ENCODE results near the gene AP4S1.
A peak's percentile ranks its signal among the peaks of the same experiment; 100 is the strongest.

The AP4S1 gene

DNA sequence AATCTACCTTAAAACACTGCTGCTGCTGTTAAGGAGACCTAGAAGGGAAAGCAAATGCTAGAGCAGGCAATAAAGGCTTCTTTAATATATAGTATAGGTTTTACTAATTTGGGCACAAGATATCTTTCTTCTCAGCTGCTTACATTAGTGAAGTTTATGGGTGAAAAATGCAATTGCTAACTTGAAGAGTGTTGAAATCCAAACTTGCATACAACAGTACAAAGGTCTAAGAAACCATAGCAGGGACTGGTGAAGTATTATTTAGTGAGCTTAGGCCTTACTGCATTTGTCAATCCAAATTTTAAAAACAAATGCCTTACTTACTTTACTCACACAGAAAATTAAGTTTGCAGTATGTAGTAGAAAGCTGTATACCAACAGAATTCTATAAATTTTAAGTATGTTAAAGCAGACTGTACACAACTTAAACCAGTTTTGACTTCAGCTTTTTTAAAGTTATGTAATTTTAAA, 1.4 kb upstream of the AP4S1 start:
- Histone ChIP-seq H3K4ac (ENCODE audit: low read depth in 1 of 2, low read length in 2 of 2) (no peak overlapping the region), H3K4me2 (ENCODE audit: low read length, poor library complexity, severe bottlenecking) (no peak overlapping the region), H2BK120ac (ENCODE audit: low read depth, low read length) (no peak overlapping the region), H2AK5ac (ENCODE audit: low read length, severe bottlenecking) (no peak overlapping the region), H4K91ac (ENCODE audit: low read length) (no peak overlapping the region), H3K23ac (ENCODE audit: low read length in 2 of 2) (no peak overlapping the region), H2BK15ac (ENCODE audit: low read depth, poor library complexity, severe bottlenecking) (no peak overlapping the region), H2AFZ (ENCODE audit: low read depth, low read length) (no peak overlapping the region), H3K27ac (ENCODE audit: low read length, poor library complexity, severe bottlenecking) (no peak overlapping the region), H3K14ac (ENCODE audit: low read length in 2 of 2) (no peak overlapping the region), H3K79me1 (replicated peaks; ENCODE audit: low read length, poor library complexity, severe bottlenecking) (no peaks in the 10 kb centered on the region), H3K4me3 (ENCODE audit: insufficient read depth in 1 of 2, low read depth in 1 of 2, low read length in 2 of 2) (peak overlapping the region in 1 of 2 experiments; percentile 99), H3K9me3 (ENCODE audit: control insufficient read depth, low read length) (no peaks in the 10 kb centered on the region), H3K18ac (ENCODE audit: low read depth in 1 of 2, low read length in 2 of 2) (no peak overlapping the region), H2BK12ac (ENCODE audit: low read length in 2 of 2) (no peak overlapping the region), H3K27me3 (ENCODE audit: control insufficient read depth in 1 of 2, insufficient read depth in 1 of 2, low read length in 2 of 2) (no peaks in the 10 kb centered on the region), H2BK5ac (ENCODE audit: low read depth, low read length, poor library complexity, severe bottlenecking) (no peak overlapping the region), H4K8ac (ENCODE audit: low read length) (no peak overlapping the region), H3K9ac (ENCODE audit: low read length) (peak overlapping the region; percentile 97), H3K36me3 (ENCODE audit: control insufficient read depth in 1 of 2, insufficient read depth in 2 of 2, low read depth in 1 of 2, low read length in 2 of 2) (peaks cover 3 to 23% of the 10 kb centered on the region in 2 experiments), H3K4me1 (ENCODE audit: control insufficient read depth, insufficient read depth, low read depth, low read length) (peaks cover 2% of the 10 kb centered on the region)
- DNase-seq: no peak

DNA sequence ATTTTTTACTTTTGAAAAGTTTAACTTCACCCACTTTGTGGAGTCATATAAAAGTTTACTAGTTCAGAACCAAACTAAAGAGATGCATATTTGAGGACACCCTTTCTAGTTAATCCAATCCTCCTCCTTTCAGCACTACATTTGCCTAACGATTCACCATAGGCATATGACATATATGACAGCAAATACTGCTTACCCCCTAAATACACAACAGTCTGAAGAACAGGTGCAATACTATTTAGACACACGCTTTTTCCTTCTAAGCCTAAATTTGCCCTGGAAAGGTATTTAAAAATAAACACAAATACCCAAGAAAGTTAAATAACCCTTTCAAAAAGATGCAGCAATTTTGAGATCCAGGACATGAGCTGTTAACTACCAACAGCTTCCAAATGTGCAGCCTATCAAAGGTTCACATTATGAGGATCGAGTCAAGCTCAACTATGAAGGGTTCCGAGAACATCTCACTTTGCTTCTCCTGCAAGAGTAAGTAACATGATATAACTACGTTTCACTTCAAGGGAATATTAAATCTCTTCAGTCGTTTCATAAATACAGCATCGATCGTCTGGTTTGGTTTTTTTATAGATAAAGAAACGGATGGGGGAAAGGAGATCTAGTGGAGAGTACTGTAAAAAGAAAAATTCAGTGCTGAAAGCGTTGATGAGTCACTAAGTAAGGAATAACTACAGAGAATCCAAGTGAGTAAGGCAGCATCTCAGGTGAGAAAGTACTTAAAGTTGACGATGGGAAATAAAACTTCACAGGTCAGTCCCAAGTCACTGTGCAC, 677 bp upstream of the AP4S1 start:
- H3K4me3 ChIP-seq (ENCODE audit: insufficient read depth in 1 of 2, low read depth in 1 of 2, low read length in 2 of 2): peak overlapping the region; percentile 89 to 99
- H2BK120ac ChIP-seq (ENCODE audit: low read depth, low read length): no peak overlapping the region
- H3K9me3 ChIP-seq (ENCODE audit: control insufficient read depth, low read length): no peaks in the 10 kb centered on the region
- H3K18ac ChIP-seq (ENCODE audit: low read depth in 1 of 2, low read length in 2 of 2): peak overlapping the region in 1 of 2 experiments; percentile 77
- H2AFZ ChIP-seq (ENCODE audit: low read depth, low read length): no peak overlapping the region
- H4K91ac ChIP-seq (ENCODE audit: low read length): no peak overlapping the region
- peak; percentile 47 for DNase-seq
- peaks cover 3 to 23% of the 10 kb centered on the region in 2 experiments for H3K36me3 ChIP-seq (ENCODE audit: control insufficient read depth in 1 of 2, insufficient read depth in 2 of 2, low read depth in 1 of 2, low read length in 2 of 2)
- 8% methylated on average over 10 of the region's 11 CpGs for WGBS
- H2AK5ac ChIP-seq (ENCODE audit: low read length, severe bottlenecking): peak overlapping the region; percentile 4
- H3K14ac ChIP-seq (ENCODE audit: low read length in 2 of 2): peak overlapping the region in 1 of 2 experiments; percentile 83
- H2BK12ac ChIP-seq (ENCODE audit: low read length in 2 of 2): no peak overlapping the region
- H3K27me3 ChIP-seq (ENCODE audit: control insufficient read depth in 1 of 2, insufficient read depth in 1 of 2, low read length in 2 of 2): no peaks in the 10 kb centered on the region
- H3K27ac ChIP-seq (ENCODE audit: low read length, poor library complexity, severe bottlenecking): peak overlapping the region; percentile 74
- no peaks in the 10 kb centered on the region for H3K79me1 ChIP-seq (replicated peaks; ENCODE audit: low read length, poor library complexity, severe bottlenecking)
- H3K9ac ChIP-seq (ENCODE audit: low read length): peak overlapping the region; percentile 97
- H3K23ac ChIP-seq (ENCODE audit: low read length in 2 of 2): no peak overlapping the region
- H3K4me1 ChIP-seq (ENCODE audit: control insufficient read depth, insufficient read depth, low read depth, low read length): peaks cover 2% of the 10 kb centered on the region
- H3K4ac ChIP-seq (ENCODE audit: low read depth in 1 of 2, low read length in 2 of 2): peak overlapping the region; percentile 83 to 98
- H2BK5ac ChIP-seq (ENCODE audit: low read depth, low read length, poor library complexity, severe bottlenecking): no peak overlapping the region
- peak overlapping the region; percentile 3 for H4K8ac ChIP-seq (ENCODE audit: low read length)
- H2BK15ac ChIP-seq (ENCODE audit: low read depth, poor library complexity, severe bottlenecking): no peak overlapping the region
- H3K4me2 ChIP-seq (ENCODE audit: low read length, poor library complexity, severe bottlenecking): peak overlapping the region; percentile 53

DNA sequence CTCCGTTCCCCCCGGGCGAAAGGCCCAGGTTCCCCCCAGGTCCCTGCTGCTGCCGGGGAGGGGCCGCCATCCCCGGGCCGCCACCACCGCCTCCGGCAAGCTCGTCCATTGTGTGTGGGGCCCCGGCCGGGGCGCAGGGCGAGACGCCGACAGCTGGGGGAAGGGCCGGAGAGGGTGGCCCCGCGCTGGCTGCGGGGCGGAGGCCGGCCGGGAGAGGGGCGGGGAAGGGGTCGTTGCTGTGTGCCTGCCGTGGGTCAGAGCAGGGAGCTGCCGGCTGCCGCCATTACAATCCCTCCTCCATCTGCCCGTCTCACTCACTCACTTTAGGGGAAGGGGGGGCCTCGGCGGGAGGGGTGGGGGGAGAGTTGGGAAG, 614 bp downstream of the AP4S1 start, which contains the start of gene STRN3:
STRN3 (minus strand) TSS at position 303 of the 373 bp plus-strand sequence; CDS start at position 109, 194 bp downstream.
- peak within 1 kb of the TSS in 1 of 2 experiments; percentile 66 for H3K23ac ChIP-seq (ENCODE audit: low read length in 2 of 2)
- H3K79me1 ChIP-seq (replicated peaks; ENCODE audit: low read length, poor library complexity, severe bottlenecking): peaks cover 7% of the 10 kb centered on the region
- 1% methylated on average over 12 of the region's 31 CpGs for WGBS
- H3K36me3 ChIP-seq (ENCODE audit: control insufficient read depth in 1 of 2, insufficient read depth in 2 of 2, low read depth in 1 of 2, low read length in 2 of 2): peaks cover 0 to 16% of the 10 kb centered on the region in 2 experiments
- peak within 1 kb of the TSS; percentile 83 to 98 for H3K4ac ChIP-seq (ENCODE audit: low read depth in 1 of 2, low read length in 2 of 2)
- DNase-seq: no peak
- peak within 1 kb of the TSS; percentile 64 for H2AFZ ChIP-seq (ENCODE audit: low read depth, low read length)
- H4K8ac ChIP-seq (ENCODE audit: low read length): peak within 1 kb of the TSS; percentile 88
- H2AK5ac ChIP-seq (ENCODE audit: low read length, severe bottlenecking): peak within 1 kb of the TSS; percentile 13
- peak within 1 kb of the TSS; percentile 89 to 99 for H3K4me3 ChIP-seq (ENCODE audit: insufficient read depth in 1 of 2, low read depth in 1 of 2, low read length in 2 of 2)
- peak within 1 kb of the TSS; percentile 97 to 99 for H3K14ac ChIP-seq (ENCODE audit: low read length in 2 of 2)
- peak within 1 kb of the TSS; percentile 97 for H3K18ac ChIP-seq (ENCODE audit: low read depth in 1 of 2, low read length in 2 of 2)
- H3K9me3 ChIP-seq (ENCODE audit: control insufficient read depth, low read length): no peaks in the 10 kb centered on the region
- no peaks in the 10 kb centered on the region for H3K27me3 ChIP-seq (ENCODE audit: control insufficient read depth in 1 of 2, insufficient read depth in 1 of 2, low read length in 2 of 2)
- peak within 1 kb of the TSS in 1 of 2 experiments; percentile 59 for H2BK12ac ChIP-seq (ENCODE audit: low read length in 2 of 2)
- H2BK15ac ChIP-seq (ENCODE audit: low read depth, poor library complexity, severe bottlenecking): peak within 1 kb of the TSS; percentile 97
- peak within 1 kb of the TSS; percentile 97 for H3K9ac ChIP-seq (ENCODE audit: low read length)
- H3K27ac ChIP-seq (ENCODE audit: low read length, poor library complexity, severe bottlenecking): peak within 1 kb of the TSS; percentile 100
- H2BK120ac ChIP-seq (ENCODE audit: low read depth, low read length): peak within 1 kb of the TSS; percentile 93
- peaks cover 2% of the 10 kb centered on the region for H3K4me1 ChIP-seq (ENCODE audit: control insufficient read depth, insufficient read depth, low read depth, low read length)
- peak within 1 kb of the TSS; percentile 97 for H2BK5ac ChIP-seq (ENCODE audit: low read depth, low read length, poor library complexity, severe bottlenecking)
- peak within 1 kb of the TSS; percentile 92 for H4K91ac ChIP-seq (ENCODE audit: low read length)
- H3K4me2 ChIP-seq (ENCODE audit: low read length, poor library complexity, severe bottlenecking): peak within 1 kb of the TSS; percentile 79

Measured in mesenchymal stem cell (in vitro differentiated cells and primary cell).